Activated CD8-positive, alpha-beta memory T cell treated with anti-CD3 and anti-CD28 coated beads, Interleukin-2, amount 50 U/mL, for 4 hours (primary cell): ENCODE data around the gene ITSN1.
A peak's percentile ranks its signal among the peaks of the same experiment; 100 is the strongest.

Source experiments
- DNase-seq: peaks from one replicate; pipeline ENCODE4 v3.0.0-alpha.2; 2020

ITSN1 gene

GRCh38 chr21:33940164-33940880 lies 298.0 kb downstream of the ITSN1 start:
- DNase-seq, result no peak

GRCh38 chr21:33940881-33941245 lies 298.6 kb downstream of the ITSN1 start:
- no peak for DNase-seq

- no peak for DNase-seq
Measured at GRCh38 chr21:33942426-33942825, 300.1 kb downstream of the ITSN1 start.

- no peak for DNase-seq
Measured at GRCh38 chr21:33943293-33943692, 301.0 kb downstream of the ITSN1 start.

- DNase-seq, result no peak
Measured at GRCh38 chr21:33944185-33944763, 302.0 kb downstream of the ITSN1 start.

- no peak for DNase-seq
Measured at GRCh38 chr21:33945652-33946270, 303.5 kb downstream of the ITSN1 start.

GRCh38 chr21:33947451-33948095 lies 305.3 kb downstream of the ITSN1 start:
- DNase-seq, result peak; percentile 77

GRCh38 chr21:33948096-33948950 lies 306.0 kb downstream of the ITSN1 start:
- peak; percentile 64 for DNase-seq

GRCh38 chr21:33948951-33949444 lies 306.7 kb downstream of the ITSN1 start:
- no peak for DNase-seq
